HepG2 (cell line): ENCODE results near the gene PPEF2.

Experiments
- FOSL2 ChIP-seq: sonication (generic); formaldehyde crosslinking; IDR thresholded peaks from 2 replicates; pipeline ENCODE4 v1.4.0; 2020; ENCODE audit warnings: missing genetic modification reagents
- ZNF407 ChIP-seq: sonication (generic); formaldehyde crosslinking; IDR thresholded peaks from one replicate; pipeline ENCODE4 v1.5.1; 2020; ENCODE audit warnings: mild to moderate bottlenecking, missing genetic modification reagents; ENCODE audit errors: not compliant biosample characterization
- TF ChIP-seq, protein P1 (sequence below): sonication (generic); formaldehyde crosslinking; IDR thresholded peaks from 2 replicates; pipeline ENCODE4 v1.5.0; 2020; ENCODE audit warnings: mild to moderate bottlenecking, missing genetic modification reagents

- TF ChIP-seq ZNF407 (CRISPR knock-in tag) (no peak), FOSL2 (CRISPR knock-in tag) (no peak)
- TF ChIP-seq, protein P1, sequence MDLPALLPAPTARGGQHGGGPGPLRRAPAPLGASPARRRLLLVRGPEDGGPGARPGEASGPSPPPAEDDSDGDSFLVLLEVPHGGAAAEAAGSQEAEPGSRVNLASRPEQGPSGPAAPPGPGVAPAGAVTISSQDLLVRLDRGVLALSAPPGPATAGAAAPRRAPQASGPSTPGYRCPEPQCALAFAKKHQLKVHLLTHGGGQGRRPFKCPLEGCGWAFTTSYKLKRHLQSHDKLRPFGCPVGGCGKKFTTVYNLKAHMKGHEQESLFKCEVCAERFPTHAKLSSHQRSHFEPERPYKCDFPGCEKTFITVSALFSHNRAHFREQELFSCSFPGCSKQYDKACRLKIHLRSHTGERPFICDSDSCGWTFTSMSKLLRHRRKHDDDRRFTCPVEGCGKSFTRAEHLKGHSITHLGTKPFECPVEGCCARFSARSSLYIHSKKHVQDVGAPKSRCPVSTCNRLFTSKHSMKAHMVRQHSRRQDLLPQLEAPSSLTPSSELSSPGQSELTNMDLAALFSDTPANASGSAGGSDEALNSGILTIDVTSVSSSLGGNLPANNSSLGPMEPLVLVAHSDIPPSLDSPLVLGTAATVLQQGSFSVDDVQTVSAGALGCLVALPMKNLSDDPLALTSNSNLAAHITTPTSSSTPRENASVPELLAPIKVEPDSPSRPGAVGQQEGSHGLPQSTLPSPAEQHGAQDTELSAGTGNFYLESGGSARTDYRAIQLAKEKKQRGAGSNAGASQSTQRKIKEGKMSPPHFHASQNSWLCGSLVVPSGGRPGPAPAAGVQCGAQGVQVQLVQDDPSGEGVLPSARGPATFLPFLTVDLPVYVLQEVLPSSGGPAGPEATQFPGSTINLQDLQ (CRISPR knock-in tag) = no peak
Observed at GRCh38 chr4:75834772-75835154, 67.5 kb downstream of the PPEF2 start.
